SK-MEL-5 (cell line): ENCODE measurements around the gene MYRIP. TPM values are rescaled to one million over a fixed set of nuclear protein-coding genes. Genes with fewer than 3 reads are reported as not detected.
"Not testable (repeated sequence)": the region's sequence is repeated elsewhere in the genome, so short reads cannot be mapped to it uniquely, and the experiment has no call there.

Source experiments
- DNase-seq: peaks from one replicate; pipeline ENCODE4 v3.0.0-alpha.2; 2016; ENCODE audit warnings: low read depth, low spot score
- in situ Hi-C: cut with HindIII; loops from 2 replicates; pipeline ENCODE4 v1.10.0; 2016; ENCODE audit warnings: low sequenced_read_pairs, high pct_unique_total_duplicates, low pct_unique_long_range_greater_than_20kb
- total RNA-seq: library from RNA; depleted of rRNA; stranded (reverse); fragments of >200 nt; shearing (Covaris generic); gene quantifications from 2 replicates; pipeline ENCODE4 v1.2.3, GENCODE V29; 2014

The MYRIP gene
- total RNA-seq, 1 experiment from 2014 or later, result 0.21 TPM

DNA sequence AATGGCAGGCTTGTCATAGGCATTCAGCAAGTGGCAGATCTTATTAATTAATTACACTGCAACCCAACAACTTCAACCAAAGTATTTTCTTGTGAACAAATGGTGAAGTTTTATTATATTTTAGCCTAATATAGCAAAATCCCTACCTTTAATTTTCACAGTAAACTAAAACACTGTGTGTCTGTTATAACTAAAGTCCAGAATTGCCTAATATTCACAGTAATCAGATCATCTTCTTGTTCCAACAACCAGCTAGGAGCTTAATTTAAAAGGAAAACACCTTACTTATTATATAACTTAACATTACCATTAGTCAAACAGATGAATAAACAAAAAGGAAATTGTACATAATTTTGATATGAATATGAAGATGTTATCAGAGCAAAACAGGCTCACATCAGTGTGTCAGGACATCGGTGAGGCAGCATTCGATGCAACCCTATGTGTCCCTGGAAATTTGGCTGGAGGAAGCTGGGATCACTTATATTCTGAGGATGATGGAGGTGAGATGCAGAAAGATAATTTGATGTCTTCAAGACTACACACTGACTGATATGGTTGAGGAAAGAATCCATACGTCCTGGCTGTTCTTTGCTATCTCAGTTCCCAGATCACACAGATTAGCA lies 310.8 kb downstream of the MYRIP start:
- no peak for DNase-seq
- in situ Hi-C loops, result no loop called here

GRCh38 chr3:40120806-40121205 lies 311.4 kb downstream of the MYRIP start:
- DNase-seq, result peak; percentile 32
- in situ Hi-C loops, result no loop called here

DNA sequence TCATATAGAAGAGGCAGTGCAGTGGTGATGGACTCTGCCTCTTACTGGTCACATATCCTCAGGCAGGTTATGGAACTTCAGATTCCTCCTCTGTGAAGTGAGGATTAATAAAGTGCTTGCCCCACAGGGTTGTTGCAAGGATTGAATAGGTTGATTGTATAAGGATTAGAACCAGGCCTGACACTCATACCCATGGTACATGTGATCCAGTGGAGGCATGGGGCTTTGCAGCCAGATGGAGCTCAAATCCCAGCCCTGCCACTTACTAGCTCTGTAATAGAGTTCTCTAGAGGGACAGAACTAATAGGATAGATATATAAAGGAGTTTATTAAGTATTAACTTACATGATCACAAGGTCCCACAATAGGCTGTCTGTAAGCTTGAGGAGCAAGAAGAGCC lies 315.5 kb downstream of the MYRIP start:
- in situ Hi-C loops, result no loop called here
- peak; percentile 90 for DNase-seq

- in situ Hi-C loops, result no loop called here
- no peak for DNase-seq
Observed at GRCh38 chr3:40128166-40128565, 318.8 kb downstream of the MYRIP start.

GRCh38 chr3:40129510-40129909 lies 320.1 kb downstream of the MYRIP start:
- in situ Hi-C loops, result no loop called here
- no peak for DNase-seq

GRCh38 chr3:40129981-40130380 lies 320.6 kb downstream of the MYRIP start:
- no peak for DNase-seq
- in situ Hi-C loops, result no loop called here

GRCh38 chr3:40130721-40131120 lies 321.3 kb downstream of the MYRIP start:
- DNase-seq, result no peak
- in situ Hi-C loops, result no loop called here

- DNase-seq, in situ Hi-C loops: not testable (repeated sequence)
Observed at GRCh38 chr3:40133886-40134575, 324.6 kb downstream of the MYRIP start.

- in situ Hi-C loops, result no loop called here
- no peak for DNase-seq
Observed at GRCh38 chr3:40137591-40138295, 328.3 kb downstream of the MYRIP start.

- in situ Hi-C loops, result no loop called here
- no peak for DNase-seq
Observed at GRCh38 chr3:40143283-40144090, 334.1 kb downstream of the MYRIP start.

DNA sequence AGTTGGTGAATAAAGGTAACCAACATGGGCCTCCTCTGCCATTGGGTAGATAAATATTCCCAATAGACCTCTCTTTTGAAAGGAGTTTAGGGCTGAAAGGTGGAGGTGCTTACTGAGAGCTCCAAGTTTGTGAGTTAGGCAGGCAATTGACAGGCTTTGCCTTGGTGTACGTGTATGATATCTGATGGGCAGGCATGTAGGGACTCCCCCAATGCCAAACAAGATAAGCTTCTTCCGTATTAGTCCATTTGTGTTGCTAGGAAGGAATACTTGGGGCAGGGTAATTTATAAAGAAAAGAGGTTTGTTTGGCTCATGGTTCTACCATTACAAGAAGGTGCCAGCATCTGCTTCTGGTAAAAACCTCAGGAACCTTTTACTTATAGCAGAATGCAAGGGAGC lies 339.4 kb downstream of the MYRIP start:
- DNase-seq, result no peak
- in situ Hi-C loops, result no loop called here

DNA sequence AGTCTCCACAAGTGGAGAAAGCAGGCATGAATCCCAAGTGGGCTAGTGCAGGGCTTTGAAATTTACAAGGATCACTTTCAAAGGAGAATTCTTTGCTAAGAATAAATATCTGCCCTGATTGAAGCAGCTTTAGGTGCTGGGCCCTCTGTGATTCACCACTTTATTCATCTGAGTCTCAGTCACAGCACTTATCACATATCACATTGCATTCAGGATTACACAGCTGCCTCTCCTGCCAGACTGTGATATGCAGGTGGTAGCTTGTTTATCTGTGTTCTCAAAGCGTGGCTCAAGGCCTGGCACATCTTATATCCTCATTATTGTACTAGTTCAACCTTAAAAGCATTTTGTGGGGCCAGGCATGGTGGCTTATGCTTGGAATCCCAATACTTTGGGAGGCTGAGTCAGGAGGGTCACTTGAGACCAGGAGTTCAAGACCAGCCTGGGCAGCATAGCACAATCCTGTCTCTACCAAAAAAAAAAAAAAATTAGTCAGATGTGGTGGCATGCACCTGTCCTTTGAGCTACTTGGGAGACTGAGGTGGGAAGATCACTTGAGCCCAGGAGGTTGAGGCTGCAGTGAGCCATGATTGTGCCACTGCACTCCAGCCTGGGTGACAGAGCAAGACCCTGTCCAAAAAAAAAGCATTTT lies 343.2 kb downstream of the MYRIP start:
- in situ Hi-C loops, result no loop called here
- no peak for DNase-seq

DNA sequence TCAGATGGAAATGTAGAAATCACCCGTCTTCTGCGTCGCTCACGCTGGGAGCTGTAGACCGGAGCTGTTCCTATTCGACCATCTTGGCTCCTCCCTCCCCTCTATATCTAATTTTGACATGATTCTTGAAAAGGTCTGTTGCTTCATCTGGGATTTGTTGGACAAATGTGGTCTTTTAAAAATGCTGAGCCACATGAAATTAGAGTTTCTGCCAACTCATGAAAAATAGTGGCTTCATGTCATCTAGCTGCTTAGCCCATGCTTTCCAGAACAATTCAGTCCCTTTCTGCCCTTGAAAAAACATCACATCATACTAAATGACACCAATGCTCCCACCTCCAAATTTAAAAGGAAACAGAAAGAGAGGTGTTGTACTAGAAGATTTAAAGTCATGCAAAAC lies 351.5 kb downstream of the MYRIP start:
- in situ Hi-C loops, result no loop called here
- DNase-seq, result no peak

DNA sequence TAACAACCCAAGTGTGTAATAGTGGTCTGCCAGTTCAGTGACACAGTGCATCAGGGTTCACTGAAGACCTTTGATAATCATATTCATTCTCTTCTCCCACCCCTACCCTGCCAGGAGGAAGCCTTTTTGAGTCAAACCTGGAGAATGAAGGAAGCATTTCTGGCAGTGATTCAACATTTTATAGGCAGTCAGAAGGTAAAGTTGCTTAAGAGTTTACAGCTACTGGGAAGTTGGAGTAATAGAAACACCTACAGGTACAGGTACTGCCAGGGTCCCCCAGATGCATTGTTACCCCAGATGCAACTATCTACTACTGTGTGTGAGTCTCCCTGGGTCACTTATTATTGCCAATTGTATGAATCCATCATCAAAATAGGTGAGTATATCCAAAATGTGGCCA lies 353.2 kb downstream of the MYRIP start:
- in situ Hi-C loops, result no loop called here

GRCh38 chr3:40166997-40167396 lies 357.6 kb downstream of the MYRIP start:
- DNase-seq, result no peak
- in situ Hi-C loops, result no loop called here

More for the DNA sequence above, 353.2 kb downstream of the MYRIP start:
- DNase-seq, result no peak

DNA sequence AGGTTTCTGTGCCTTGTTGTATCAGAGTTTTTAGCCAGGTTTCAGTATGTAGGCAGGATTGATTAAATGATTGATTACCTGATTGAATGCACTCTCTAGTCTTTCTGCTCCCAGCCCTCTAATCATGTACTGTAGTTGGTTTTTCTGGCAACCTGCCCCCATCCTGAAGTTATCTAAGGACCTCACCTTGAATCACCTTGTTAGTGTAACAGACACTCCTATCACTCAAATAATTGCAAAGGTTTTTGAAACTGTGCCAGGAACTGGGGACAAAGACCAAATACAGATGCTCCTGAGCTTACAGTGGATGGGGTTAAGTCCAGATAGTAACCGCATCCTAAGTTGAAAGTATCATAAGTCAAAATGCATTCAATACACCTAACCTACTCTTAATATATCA lies 358.5 kb downstream of the MYRIP start:
- no peak for DNase-seq
- in situ Hi-C loops, result no loop called here

DNA sequence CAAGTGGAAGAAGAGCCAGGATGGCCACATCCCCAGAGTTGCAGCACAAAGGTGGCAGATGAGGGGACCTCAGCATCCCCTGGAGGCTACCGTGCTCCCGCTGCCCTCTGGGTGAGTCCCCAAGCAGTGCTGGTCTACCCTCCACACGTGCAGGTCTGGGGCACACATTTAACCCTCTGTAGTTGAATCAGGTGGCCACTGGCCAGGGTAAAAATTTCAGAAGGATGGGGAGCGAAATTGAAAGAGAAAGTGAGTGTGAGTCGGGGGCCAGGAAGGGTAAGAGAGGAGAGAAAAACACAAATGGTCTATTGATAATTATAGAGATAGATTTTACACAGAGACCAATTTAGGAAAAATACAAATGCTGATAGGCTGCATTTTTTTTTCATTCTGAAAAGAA lies 360.6 kb downstream of the MYRIP start:
- in situ Hi-C loops, result no loop called here
- DNase-seq, result no peak

- DNase-seq, result no peak
- in situ Hi-C loops, result no loop called here
Observed at GRCh38 chr3:40170395-40170794, 361.0 kb downstream of the MYRIP start.
